Gastroesophageal sphincter (tissue), 4 donors: ENCODE data around the gene ANKDD1B. TPM values are rescaled to one million over a fixed set of nuclear protein-coding genes. Genes with fewer than 3 reads are reported as not detected.

Experiments used
- ATAC-seq: fragments of 150-250 bp; one replicate; pipeline ENCODE4 v1.9.1; 2016; ENCODE audit warnings: mild to moderate bottlenecking, moderate library complexity
- H3K27ac ChIP-seq, 4 donors: fragments of 200-600 bp; sonication (generic) in 3 of 4; 1 replicate in 3 of 4; 2 replicates in 1 of 4; pipeline ENCODE4 v1.5.1; 2016 to 2019
- H3K27me3 ChIP-seq: fragments of 200-600 bp; sonication (generic); one replicate; pipeline ENCODE4 v1.5.1; 2019
- H3K36me3 ChIP-seq, 2 donors: fragments of 200-600 bp; sonication (generic); one replicate each; pipeline ENCODE4 v1.5.1; 2019; ENCODE audit warnings: control low read depth in 1 of 2
- H3K4me1 ChIP-seq, 3 donors: fragments of 200-600 bp; sonication (generic); 1 replicate in 2 of 3; 2 replicates in 1 of 3; pipeline ENCODE4 v1.5.1; 2016 to 2019; ENCODE audit warnings: control low read depth in 2 of 3
- H3K4me3 ChIP-seq, 2 donors: fragments of 200-600 bp; sonication (generic); one replicate each; pipeline ENCODE4 v1.5.1; 2019; ENCODE audit warnings: mild to moderate bottlenecking in 1 of 2, moderate library complexity in 1 of 2
- H3K9me3 ChIP-seq, 3 donors: fragments of 200-600 bp; sonication (generic); one replicate each; pipeline ENCODE4 v1.5.1; 2017 to 2019; ENCODE audit warnings: control low read depth in 2 of 3
- CTCF ChIP-seq, 4 experiments: fragments of 200-600 bp in 2 of 4; fragments of 450-650 bp in 2 of 4; sonication (generic) in 1 of 4; IDR thresholded peaks; one replicate each; pipeline ENCODE4 v1.5.1; 2017 to 2019; ENCODE audit warnings: antibody characterized with exemption in 4 of 4, mild to moderate bottlenecking in 2 of 4, moderate library complexity in 2 of 4
- EP300 ChIP-seq: sonication (generic); formaldehyde crosslinking; IDR thresholded peaks from one replicate; pipeline ENCODE4 v1.6.1; 2017; ENCODE audit warnings: antibody characterized with exemption, mild to moderate bottlenecking
- POLR2A ChIP-seq, 2 donors: fragments of 450-650 bp; IDR thresholded peaks; one replicate each; pipeline ENCODE4 v1.6.1; 2017; ENCODE audit warnings: antibody characterized with exemption in 2 of 2, mild to moderate bottlenecking in 2 of 2, moderate library complexity in 1 of 2
- POLR2AphosphoS5 ChIP-seq: sonication (generic); formaldehyde crosslinking; IDR thresholded peaks from one replicate; pipeline ENCODE4 v1.6.1; 2017; ENCODE audit warnings: antibody characterized with exemption
- WGBS, 2 donors: methylation state at CpG; one replicate each; pipeline ENCODE4 v1.1.5; 2018; ENCODE audit warnings: low coverage in 1 of 2; 5-methylcytosine and 5-hydroxymethylcytosine counted together
- total RNA-seq, 4 donors: library from RNA; depleted of rRNA; stranded (reverse); fragments of >200 nt; gene quantifications; one replicate each; pipeline ENCODE4 v1.1.0, GENCODE V29; 2016

Gene ANKDD1B
- total RNA-seq, 4 donors from 2014 or later = 0.20 to 0.94 TPM; not detected in 2

DNA sequence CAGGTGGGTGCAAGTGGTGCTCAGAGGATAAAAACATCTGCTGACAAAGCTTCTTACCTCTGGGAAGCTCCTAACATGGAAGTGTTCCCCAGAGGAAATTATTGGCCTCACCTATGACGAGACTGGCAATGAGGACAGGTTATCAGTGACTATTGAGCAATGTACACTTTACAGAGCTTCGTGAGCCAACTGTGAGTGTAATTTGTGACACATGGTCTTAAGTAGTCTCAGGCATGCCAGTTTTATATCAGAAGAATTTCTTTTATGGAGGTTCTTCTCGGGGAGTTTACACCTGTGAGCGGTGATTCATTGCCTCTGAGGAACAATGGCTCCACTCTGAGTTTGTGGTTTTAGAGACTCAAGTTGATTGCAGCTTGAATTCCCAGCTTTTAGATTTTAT, 11.3 kb downstream of the ANKDD1B start:
- H3K27ac ChIP-seq = no peak overlapping the region
- 89 to 100% methylated on average over 1 to 4 of the region's 4 CpGs for WGBS, 2 donors

DNA sequence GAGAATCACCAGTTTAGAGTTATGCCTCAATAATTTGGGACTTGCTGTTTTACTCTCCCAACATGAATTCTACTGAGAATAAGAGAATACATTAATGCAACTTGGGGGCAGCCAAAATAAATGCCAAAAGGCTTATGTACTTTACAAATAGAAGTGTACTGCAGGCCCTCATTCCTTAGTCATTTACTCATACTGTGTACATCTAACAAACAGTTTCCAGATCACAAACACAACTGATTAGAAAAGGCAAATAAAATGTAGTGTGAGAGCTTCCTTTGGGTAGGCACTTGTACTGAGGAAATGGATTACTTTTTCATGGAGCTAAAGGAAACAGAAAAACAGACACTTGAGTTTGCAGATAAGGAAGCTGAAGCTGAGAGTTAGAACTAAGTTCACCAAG, 12.6 kb downstream of the ANKDD1B start:
- Histone ChIP-seq H3K36me3 (no peaks in the 10 kb centered on the region), H3K27me3 (no peaks in the 10 kb centered on the region), H3K4me3 (no peak overlapping the region), H3K4me1 (no peaks in the 10 kb centered on the region), H3K27ac (no peak overlapping the region), H3K9me3 (no peaks in the 10 kb centered on the region)
- no peak for ATAC-seq
- TF ChIP-seq POLR2AphosphoS5 = no peak
- no peak for TF ChIP-seq POLR2A (IDR thresholded peaks at IDR 0.05)
- TF ChIP-seq CTCF (IDR thresholded peaks at IDR 0.05) = no peak
- no peak for TF ChIP-seq EP300

More for the DNA sequence above, 11.3 kb downstream of the ANKDD1B start:
- Histone ChIP-seq H3K9me3 (no peaks in the 10 kb centered on the region), H3K4me3 (no peak overlapping the region), H3K27me3 (no peaks in the 10 kb centered on the region), H3K36me3 (no peaks in the 10 kb centered on the region), H3K4me1 (no peaks in the 10 kb centered on the region)
- no peak for ATAC-seq
- TF ChIP-seq EP300 (no peak), POLR2A (IDR thresholded peaks at IDR 0.05) (no peak), POLR2AphosphoS5 (no peak)

GRCh38 chr5:75626959-75627358, 15.7 kb downstream of the ANKDD1B start:
- TF ChIP-seq CTCF (IDR thresholded peaks at IDR 0.05) = no peak
- TF ChIP-seq POLR2AphosphoS5 = no peak
- TF ChIP-seq EP300 = no peak
- TF ChIP-seq POLR2A (IDR thresholded peaks at IDR 0.05) = no peak
- no peaks in the 10 kb centered on the region for H3K36me3 ChIP-seq
- no peaks in the 10 kb centered on the region for H3K9me3 ChIP-seq
- ATAC-seq = no peak
- no peaks in the 10 kb centered on the region for H3K27me3 ChIP-seq
- no peak overlapping the region for H3K4me3 ChIP-seq
- H3K27ac ChIP-seq = no peak overlapping the region
- H3K4me1 ChIP-seq = no peaks in the 10 kb centered on the region

GRCh38 chr5:75627801-75628200, 16.5 kb downstream of the ANKDD1B start:
- H3K9me3 ChIP-seq = no peaks in the 10 kb centered on the region
- no CpG with 5 or more reads among the region's 1 CpG for WGBS, 2 donors
- H3K27me3 ChIP-seq = no peaks in the 10 kb centered on the region
- H3K36me3 ChIP-seq = no peaks in the 10 kb centered on the region
- no peak overlapping the region for H3K4me3 ChIP-seq
- ATAC-seq = no peak
- TF ChIP-seq POLR2A (IDR thresholded peaks at IDR 0.05) = no peak
- H3K4me1 ChIP-seq = no peaks in the 10 kb centered on the region
- H3K27ac ChIP-seq = no peak overlapping the region

DNA sequence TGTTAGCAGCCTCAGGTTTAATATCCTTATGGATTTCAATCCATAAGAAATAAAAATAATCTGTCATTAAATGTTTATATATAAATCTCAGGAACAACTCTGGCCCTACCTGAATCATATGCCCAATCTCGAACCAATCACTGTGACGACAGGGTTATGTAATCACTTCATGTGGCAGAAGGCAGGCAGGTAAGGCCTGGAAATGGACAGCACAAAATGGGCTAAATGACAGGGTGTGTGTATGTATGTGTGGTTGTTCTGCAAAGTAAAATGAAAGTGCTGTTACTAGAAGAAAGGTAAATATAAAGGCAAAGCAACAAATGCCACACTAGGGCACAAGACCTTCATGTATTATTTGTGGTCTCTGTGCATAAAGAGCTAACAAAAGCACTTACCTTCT, 19.6 kb downstream of the ANKDD1B start:
- Histone ChIP-seq H3K4me1 (no peaks in the 10 kb centered on the region), H3K27ac (no peak overlapping the region), H3K36me3 (no peaks in the 10 kb centered on the region), H3K4me3 (no peak overlapping the region), H3K27me3 (no peaks in the 10 kb centered on the region), H3K9me3 (no peaks in the 10 kb centered on the region)
- no peak for TF ChIP-seq CTCF (IDR thresholded peaks at IDR 0.05)
- no peak for TF ChIP-seq POLR2AphosphoS5
- TF ChIP-seq EP300 = no peak
- TF ChIP-seq POLR2A (IDR thresholded peaks at IDR 0.05) = no peak
- ATAC-seq = no peak
- WGBS, 2 donors = 100% methylated on average over 2 of the region's 2 CpGs

- no peak overlapping the region for H3K4me3 ChIP-seq
- no peaks in the 10 kb centered on the region for H3K9me3 ChIP-seq
- no peaks in the 10 kb centered on the region for H3K36me3 ChIP-seq
- WGBS, 2 donors = 60 to 100% methylated on average over 1 of the region's 1 CpG
- H3K4me1 ChIP-seq = no peaks in the 10 kb centered on the region
- H3K27ac ChIP-seq = no peak overlapping the region
- ATAC-seq = no peak
- H3K27me3 ChIP-seq = no peaks in the 10 kb centered on the region
- TF ChIP-seq POLR2A (IDR thresholded peaks at IDR 0.05) = no peak
- TF ChIP-seq POLR2AphosphoS5 = no peak
- no peak for TF ChIP-seq EP300
- TF ChIP-seq CTCF (IDR thresholded peaks at IDR 0.05) = no peak
These were observed 21.1 kb downstream of the ANKDD1B start for GRCh38 chr5:75632321-75632720.
